Measurements from ENCODE around the gene SLC2A6.
A peak's percentile ranks its signal among the peaks of the same experiment; 100 is the strongest.

Gene SLC2A6

DNA sequence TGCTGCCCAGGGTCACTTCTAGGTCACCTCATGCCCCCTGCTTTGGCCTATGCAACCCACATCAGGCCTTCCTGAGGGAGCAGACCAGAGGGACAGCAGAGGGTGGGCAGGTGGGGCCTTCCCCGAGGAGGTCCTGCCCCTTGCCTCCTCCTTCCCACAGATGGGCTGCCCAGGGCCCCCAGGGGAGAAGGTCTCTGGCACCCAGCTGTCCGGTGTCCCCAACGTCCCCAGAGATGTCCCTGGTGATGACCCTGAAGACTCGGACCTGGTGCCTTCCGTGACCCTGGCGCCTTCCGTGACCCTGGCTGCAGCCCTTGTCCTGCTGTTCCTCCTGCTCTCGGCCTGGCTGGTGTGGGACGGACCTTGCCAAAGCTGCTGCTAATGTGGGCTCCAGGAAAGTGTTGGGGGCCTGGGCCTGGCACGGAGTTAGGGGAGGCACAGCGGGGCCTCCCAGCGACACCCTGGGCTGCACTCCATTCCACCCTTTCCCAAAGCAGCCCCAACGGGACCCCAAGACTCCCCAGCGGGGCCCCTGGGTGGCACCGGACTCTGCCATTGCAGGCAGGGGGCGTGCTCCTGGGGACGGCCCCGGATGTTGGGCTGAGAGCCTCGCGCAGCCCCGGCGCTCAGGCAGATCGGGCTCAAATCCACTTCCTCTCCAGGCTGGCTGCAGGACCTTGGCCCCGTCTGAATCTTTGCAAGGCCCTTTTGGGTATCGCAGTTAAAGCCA lies 6.8 kb upstream of the SLC2A6 start:
- in situ Hi-C loops (cut with MboI; ENCODE audit: low pct_unique_long_range_greater_than_20kb, low sequenced_read_pairs), result no loop called here
- DNase-seq, result no peak

DNA sequence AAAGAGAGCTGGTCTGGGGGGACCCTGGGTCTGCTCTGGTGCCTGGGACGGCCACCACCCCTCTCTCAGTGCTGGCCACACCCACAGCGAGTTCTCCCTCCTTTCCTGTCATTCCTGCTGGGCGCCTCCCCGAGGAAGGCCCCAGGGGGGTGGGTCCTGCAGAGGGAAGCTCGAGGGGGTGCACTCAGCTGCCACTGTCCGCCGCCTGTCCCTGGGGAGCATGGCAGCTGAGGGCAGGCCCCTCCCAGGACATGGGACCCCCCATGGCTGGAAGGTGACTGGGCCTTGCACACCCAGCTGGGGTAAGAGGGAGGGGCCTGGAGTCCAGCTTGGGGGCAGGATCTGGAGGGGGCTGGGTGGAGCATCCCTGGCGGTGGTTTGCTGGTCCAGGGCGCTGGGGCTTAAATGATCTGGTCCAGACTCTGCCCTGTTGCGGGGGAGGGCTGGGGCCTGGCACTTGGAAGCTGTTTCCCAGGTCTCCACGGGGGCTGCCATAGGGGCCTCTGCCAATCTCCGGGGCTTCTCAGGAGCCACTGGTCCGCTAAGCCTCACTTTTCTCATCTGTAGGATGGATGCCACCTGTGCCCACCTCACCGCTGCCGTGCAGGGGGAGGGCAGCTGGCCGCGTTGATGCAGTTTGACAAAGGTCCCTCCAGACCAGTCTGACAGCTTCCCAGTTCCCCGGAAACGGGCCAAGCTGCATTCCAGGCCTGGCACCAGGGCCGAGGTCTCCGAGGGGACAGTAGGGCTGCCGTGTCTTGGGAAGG lies 6.0 kb upstream of the SLC2A6 start:
- in situ Hi-C loops (cut with MboI; ENCODE audit: low pct_unique_long_range_greater_than_20kb, low sequenced_read_pairs), result no loop called here
- DNase-seq, result no peak

DNA sequence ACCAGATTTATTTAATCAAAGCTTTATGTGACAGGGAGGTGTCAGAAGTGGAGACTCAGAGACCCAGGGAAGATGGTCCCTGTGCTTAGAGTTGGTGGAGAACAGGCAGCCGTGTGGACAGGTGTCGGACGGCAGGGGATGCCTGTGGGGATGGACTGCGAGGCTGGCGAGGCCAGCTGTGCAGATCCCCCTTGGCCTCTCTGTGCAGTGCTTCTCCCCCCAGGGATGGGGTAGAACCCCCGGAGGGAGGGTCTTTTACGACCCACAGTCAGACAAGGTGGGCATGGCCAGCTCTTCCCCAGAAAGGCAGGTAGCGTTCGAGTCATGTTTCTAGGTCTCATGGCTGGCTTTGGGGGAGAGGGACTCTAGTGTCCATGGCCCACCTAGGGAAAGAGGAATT lies 4.7 kb upstream of the SLC2A6 start:
- no peak for DNase-seq

DNA sequence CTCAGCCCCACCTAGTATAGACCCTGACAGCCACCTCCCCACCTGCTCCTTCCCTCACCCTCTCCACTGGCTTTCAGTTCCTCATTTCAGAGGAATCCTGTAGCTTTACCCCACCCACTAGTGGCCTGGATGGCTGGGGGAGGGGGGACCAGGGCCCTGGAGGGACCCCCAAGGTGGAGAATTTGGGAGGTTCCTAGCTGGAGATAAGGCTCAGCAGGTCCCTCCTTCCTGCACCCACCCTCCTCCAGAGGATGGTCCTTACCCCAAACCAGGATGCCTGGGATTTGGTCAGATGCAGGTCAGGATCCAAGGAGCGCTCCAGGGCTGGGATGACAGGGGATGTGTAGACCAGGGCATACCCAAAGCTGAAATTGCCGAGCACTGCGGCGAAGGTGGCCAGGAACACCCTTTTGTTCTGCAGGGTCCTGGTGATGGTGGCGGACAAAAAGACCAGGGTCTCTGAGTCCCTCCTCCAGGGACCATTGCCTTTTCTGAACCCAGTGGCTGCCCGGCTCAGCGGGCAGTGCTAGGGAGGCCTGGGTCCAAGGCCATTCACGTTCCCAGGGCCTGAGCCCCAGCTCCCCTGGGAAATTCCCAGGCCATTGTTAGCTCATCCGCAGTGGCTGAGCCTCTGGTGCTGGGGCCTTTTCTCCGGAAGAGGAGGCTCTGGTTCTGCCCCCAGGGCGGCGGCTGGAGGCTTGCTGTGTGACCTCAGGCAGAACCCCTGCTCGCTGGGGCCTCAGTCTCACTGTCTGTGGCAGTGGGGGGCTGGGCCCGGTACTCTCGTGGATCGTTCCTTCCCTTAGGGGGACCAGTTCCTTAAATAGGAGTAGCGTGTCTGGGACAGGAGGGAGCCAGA lies 678 bp downstream of the SLC2A6 start:
- in situ Hi-C loops (cut with MboI; ENCODE audit: low pct_unique_long_range_greater_than_20kb, low sequenced_read_pairs), result no loop called here
- peak; percentile 51 for DNase-seq

More for the DNA sequence above, 4.7 kb upstream of the SLC2A6 start:
- in situ Hi-C loops (cut with MboI; ENCODE audit: low pct_unique_long_range_greater_than_20kb, low sequenced_read_pairs), result no loop called here

DNA sequence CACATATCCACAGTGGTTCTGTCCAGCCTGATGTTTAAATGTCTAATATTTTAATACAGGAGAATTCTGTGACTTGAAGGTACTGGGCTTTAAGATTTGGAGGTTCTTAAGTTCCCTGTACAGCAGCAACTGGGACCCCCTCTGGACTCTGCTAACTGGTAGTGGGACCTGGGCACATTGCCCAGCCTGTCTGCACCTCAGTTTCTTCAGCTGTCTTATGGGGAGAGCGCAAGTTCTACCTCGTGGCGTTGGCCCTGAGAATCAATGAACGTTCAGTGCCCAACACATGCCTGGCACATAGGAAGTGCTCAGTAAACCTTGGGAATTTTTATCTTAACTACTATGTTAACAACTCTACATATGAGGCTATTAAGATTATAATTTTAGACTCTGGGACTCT lies 1.4 kb downstream of the SLC2A6 start:
- DNase-seq, result no peak
- in situ Hi-C loops (cut with MboI; ENCODE audit: low pct_unique_long_range_greater_than_20kb, low sequenced_read_pairs), result no loop called here

DNA sequence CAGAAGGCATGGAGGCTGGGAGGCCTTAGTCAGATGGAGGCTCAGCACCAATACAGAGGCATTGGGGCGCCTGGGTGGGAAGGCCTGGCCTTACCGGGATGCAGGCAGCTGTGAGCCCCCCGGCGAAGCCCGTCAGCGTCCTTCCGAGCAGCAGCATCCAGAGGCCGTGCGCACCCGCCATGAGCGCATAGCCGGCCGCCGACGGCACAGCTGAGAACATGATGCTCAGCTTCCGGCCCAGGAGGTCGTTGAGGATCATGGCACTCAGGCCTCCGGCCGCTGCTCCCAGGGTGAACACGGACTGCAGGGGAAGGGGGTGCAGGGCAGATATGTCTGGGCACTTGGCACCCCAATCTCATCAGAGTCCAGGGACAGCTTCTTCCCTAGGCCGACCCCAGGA lies 2.0 kb downstream of the SLC2A6 start:
- in situ Hi-C loops (cut with MboI; ENCODE audit: low pct_unique_long_range_greater_than_20kb, low sequenced_read_pairs), result no loop called here
- DNase-seq, result no peak

DNA sequence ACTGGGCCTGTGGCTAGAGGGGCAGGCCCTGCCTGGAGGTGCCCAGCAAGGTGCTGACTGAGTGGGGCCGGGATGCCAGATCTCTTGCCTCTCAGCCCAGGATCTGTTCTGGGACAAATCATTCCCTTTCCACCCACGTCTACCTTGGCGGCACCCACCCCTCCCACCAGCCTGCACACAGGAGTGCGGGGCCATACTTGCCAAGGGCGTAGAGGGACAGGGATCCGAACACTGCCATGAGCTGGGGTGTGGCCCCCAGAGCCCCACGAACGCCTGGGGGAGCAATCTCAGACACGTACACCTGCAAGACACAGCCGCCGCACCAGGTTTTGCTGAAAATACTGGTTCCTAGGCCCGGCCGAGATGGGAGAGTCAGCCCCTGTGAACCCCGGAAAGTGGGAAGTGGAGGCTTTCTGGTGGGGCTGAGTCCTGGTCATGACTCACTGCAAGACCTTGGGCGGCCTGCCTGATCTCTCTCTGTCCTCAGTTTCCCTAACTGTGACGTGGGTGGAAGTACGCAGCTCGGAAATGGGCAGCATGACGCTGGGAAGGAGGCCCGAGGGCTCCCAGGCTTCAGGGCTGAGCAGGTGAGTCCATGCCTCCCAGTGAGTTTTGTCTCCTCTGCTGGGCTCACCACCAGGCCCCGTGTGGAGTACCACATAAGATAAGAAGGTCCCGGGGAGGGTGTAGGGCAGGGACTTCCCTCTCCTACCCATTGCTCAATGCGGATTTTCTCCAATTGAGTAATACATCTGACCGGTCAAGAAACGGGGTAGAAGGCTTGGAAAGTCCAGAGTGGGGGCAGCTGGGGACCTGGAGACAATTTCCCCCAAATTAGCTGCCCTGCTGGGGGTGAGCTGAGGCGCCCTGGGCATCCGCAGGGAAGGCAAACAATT lies 2.6 kb downstream of the SLC2A6 start:
- in situ Hi-C loops (cut with MboI; ENCODE audit: low pct_unique_long_range_greater_than_20kb, low sequenced_read_pairs), result no loop called here

DNA sequence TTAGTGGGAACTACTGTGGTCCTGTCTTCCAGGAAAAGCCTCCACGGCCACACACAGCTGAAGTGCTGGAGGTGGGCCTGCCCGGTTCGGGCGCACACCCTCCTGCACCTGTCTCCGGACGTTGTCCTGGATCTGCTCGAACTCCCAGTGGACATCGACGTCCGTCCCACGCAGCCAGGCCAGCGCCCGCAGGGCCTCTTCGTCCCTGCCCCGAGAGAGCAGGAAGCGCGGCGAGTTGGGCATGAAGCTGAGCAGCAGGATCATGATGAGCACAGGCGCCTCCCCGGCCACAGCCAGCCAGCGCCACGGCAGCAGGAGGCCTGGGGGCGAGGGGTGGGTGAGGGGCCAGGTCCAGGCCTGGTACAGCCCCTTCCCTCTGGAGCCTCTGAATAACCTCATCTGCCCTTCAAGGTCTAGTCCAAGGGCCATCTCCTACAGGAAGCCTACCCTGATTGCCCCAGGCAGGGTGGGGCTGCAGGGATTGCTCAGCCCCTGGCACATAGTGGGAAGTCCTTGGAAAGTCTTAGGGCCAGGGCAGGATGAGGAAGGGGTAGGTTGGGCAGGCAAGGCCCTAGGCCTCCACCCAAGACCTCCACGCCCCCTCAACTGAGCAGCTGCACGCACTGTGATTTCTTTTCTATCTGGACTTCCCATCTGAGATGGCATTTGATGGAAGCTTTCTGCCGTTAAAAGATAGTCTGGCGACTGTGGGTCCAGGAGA lies 3.4 kb downstream of the SLC2A6 start:
- in situ Hi-C loops (cut with MboI; ENCODE audit: low pct_unique_long_range_greater_than_20kb, low sequenced_read_pairs), result no loop called here

More for the DNA sequence above, 2.6 kb downstream of the SLC2A6 start:
- no peak for DNase-seq

DNA sequence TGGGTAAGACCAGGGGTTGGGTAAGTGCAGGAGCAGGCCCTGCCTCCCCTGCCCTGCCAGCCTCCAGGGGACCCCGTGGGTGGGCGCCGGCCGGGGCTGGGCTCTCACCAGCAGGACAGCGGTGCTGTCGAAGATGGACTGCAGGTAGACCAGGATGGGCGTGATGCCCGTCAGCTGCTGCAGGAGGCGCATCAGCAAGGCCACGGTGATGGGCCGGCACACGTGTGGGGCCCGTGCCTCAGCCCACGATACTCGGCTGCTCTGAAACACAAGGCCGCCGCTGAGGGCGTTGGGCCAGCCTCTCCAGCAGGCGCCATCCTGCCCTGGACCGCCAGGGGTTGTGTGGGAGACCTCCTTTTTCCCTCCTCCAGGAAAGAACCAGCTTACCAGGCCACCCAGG lies 4.0 kb downstream of the SLC2A6 start:
- DNase-seq, result no peak
- in situ Hi-C loops (cut with MboI; ENCODE audit: low pct_unique_long_range_greater_than_20kb, low sequenced_read_pairs), result no loop called here

More for the DNA sequence above, 3.4 kb downstream of the SLC2A6 start:
- DNase-seq, result no peak

DNA sequence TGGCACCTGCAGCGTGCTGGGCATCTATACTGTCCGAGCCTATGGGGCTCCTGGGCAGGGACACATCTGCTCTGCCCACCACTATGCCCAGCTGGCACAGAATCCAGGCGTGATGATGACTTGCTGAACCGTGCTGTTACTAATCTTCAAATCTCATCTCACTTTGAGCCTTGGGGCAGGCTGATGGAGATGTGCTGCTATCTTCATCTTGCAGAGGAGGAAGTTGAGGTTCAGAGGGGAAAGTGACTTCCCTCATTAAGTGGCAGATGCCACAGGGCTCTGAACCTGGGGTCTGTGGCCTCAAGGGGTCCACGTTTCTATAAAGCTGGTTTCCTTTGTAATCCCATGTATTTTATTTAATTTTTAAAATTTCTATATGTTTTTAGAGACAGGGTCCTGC lies 4.7 kb downstream of the SLC2A6 start:
- peak; percentile 85 for DNase-seq
- in situ Hi-C loops (cut with MboI; ENCODE audit: low pct_unique_long_range_greater_than_20kb, low sequenced_read_pairs), result no loop called here

DNA sequence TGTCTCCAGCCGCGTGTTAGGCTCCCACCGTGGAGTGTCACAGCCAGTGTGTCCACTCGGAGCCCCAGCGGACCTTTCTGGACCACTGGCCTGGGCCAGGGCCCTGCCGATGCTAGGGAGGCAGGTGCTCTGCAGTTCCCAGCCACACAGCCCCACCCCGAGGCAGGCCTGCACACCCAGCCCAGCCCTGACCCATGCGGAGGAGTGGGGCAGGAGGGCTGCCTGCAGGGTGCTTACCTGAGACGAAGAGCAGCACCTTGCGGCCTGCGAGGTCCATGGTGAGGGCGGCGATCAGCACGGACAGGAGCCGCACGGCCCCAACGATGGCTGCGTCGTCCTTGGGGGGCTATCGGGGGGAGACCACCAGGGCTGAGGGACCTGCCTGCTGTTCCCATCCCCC lies 5.2 kb downstream of the SLC2A6 start:
- in situ Hi-C loops (cut with MboI; ENCODE audit: low pct_unique_long_range_greater_than_20kb, low sequenced_read_pairs), result no loop called here

DNA sequence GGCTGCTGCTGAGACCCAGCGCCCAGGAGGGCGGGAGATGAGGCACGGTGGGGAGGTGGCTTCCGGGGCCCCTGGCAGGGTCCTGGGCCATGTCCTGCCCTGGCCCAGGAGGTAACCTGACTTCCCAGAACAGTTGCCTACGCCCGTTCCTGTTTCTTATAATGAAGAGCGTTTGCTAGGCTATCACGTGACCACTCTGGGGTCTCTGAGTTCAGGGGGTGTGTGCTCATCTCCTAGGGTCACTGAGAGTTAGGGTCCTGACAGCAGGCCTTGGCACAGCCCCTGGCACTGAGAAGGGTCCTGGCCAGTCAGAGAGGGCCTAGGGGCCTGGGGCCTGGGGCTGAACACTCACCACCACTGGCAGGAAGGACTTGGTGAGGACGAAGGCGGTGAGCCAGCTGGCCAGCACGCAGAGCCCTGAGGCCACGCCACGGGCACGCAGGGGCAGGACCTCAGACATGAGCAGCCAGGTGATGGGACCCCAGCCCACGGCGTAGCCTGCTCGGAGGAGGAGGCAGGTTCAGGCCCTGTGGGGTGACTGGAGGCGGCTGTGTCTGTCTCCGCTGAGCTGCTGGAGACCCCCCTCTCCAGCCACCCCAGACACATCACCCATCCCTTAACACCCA lies 6.0 kb downstream of the SLC2A6 start:
- DNase-seq, result no peak
- in situ Hi-C loops (cut with MboI; ENCODE audit: low pct_unique_long_range_greater_than_20kb, low sequenced_read_pairs), result no loop called here

More for the DNA sequence above, 5.2 kb downstream of the SLC2A6 start:
- DNase-seq, result no peak

DNA sequence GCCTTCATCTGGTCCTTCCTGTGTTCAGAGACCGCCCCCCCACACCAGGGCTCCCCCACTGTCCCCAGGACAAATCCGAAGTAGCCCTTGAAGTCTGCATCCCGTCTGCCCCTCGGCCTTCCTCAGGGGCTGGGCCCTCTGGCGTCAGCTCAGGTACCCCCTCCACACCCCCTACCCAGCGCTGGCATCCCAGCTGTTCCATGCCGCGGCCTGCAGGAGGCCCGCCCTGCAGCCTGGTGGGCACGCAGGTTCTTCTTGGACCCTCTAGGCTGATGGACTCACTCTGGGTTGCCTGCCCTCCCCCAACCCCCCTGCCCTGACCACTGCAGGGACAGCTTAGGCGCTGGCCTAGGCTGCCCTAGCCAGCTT lies 6.6 kb downstream of the SLC2A6 start:
- in situ Hi-C loops (cut with MboI; ENCODE audit: low pct_unique_long_range_greater_than_20kb, low sequenced_read_pairs), result no loop called here

DNA sequence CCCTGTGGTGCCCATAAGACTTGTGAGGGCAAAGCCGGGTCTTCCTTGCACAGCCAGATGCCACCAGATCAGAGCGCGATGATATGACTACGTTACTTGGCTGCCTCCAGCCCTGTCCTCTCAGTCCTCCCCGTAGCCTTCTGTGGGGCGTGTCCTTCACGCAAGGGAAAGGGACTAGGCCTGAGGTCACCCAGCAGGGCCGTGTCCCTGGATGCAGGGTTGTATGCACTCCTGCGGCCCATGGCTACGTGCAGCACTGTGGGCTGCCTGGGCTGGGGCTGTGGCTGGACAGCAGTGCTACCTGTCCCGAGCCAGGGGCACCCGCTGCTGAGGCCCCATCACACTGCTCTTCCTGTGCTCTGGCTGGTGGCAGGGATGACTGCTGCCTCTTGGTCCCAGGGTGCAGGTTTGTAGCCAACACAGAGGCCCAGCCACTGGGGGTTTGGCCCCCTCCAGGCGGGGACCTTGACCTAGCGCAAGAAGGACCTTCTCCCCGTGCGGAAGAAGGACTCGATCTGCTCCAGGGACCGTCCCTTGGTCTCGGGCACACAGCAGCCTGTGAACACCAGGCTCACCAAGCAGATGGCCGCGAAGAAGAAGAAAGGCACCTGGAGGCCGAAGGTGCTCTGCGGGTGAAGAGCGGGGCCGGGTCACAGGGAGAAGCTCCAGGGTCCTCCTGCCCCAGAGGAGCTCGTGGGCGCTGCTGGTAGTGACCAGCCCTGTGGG lies 7.2 kb downstream of the SLC2A6 start:
- in situ Hi-C loops (cut with MboI; ENCODE audit: low pct_unique_long_range_greater_than_20kb, low sequenced_read_pairs), result no loop called here

More for the DNA sequence above, 6.6 kb downstream of the SLC2A6 start:
- DNase-seq, result no peak

DNA sequence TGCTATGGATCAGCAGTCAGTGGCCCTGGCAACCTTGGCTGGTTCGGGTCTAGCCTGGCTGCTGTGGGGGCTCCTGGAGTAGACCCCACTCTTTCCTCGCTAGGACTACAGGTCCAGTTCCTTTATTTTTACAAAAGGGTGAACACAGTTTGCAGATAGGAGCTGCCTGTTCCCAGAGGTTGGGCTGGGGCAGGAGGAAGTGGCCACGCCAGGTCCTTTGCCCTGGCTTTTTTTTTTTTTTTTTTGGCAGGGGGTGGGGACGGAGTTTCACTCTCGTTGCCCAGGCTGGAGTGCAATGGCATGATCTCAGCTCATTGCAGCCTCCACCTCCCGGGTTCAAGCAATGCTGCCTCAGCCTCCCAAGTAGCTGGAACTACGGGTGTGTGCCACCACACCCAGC lies 7.9 kb downstream of the SLC2A6 start:
- in situ Hi-C loops (cut with MboI; ENCODE audit: low pct_unique_long_range_greater_than_20kb, low sequenced_read_pairs), result no loop called here
- DNase-seq, result no peak

More for the DNA sequence above, 7.2 kb downstream of the SLC2A6 start:
- no peak for DNase-seq

DNA sequence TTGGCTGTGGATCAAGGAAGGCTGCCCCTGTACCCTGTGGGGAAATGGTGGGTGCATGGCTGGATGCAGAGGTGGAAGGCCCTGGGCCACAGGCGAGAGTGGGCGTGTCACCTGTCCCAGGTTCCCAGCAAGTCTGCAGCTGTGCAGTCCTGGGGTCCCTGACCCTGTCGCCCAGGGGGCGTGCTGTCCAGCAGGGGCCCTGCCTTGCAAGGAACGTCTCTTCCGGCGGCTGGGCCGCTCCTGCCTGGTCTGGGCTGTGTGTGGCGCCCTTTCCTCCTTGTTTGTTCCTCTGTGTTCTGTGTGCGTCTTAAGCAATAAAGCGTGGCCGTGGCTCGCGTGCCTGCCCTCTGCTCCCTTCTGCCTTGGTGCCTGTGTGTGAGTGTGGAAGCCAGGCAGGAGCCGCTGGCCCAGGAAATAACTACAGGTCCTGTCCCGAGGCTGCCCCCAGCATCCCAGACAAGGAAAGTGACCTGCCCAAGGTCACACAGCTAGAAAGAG lies 8.4 kb downstream of the SLC2A6 start:
- in situ Hi-C loops (cut with MboI; ENCODE audit: low pct_unique_long_range_greater_than_20kb, low sequenced_read_pairs), result no loop called here
- no peak for DNase-seq

DNA sequence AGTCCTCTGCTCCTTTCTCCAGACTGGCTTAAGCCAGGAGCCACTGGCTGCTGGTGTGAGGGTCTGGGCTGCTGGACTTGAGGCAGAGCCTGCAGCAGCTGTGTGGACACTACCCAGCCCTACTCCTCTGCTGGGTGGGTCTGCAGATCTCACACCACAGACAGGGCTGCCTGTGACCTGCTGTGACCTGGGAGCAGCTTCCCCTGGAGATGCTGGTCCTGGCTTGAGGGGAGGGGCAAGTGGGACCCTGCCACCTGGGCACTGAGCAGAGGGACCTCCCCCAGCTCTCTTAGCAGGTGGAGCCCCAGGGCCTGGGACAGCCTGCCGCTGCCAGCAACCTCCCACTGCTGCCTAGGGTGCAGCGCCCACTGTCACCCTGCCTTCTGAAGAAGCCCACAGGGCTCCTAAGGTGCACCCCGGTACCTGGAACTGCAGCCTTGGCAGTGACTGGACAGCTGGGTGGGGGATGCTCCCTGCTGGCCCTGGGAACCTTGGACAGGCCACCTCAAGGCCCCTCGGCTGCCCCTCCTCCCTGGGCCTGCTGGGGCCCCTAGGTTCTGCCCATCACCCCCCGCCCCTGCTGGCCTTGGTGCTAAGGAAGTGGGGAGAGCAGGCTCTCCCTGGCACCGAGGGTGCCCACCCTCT lies 10.0 kb downstream of the SLC2A6 start:
- no peak for DNase-seq
- in situ Hi-C loops (cut with MboI; ENCODE audit: low pct_unique_long_range_greater_than_20kb, low sequenced_read_pairs), result no loop called here

All from KBM-7 (cell line).